Measurements from ENCODE around the gene TXNDC2. TPM values are rescaled to one million over a fixed set of nuclear protein-coding genes. Genes with fewer than 3 reads are reported as not detected.

TXNDC2 gene
- total and polyA plus RNA-seq, 2 of the 4 experiments (the other 2 are of a cell fraction): 0.18 TPM; not detected in 1

- no peak overlapping the region for H3K56ac ChIP-seq (ENCODE audit: extremely low read depth, insufficient read depth, low read length)
- H4K91ac ChIP-seq (ENCODE audit: insufficient read depth, low read depth, low read length): no peak overlapping the region
- DNase-seq (no peak), ATAC-seq (ENCODE audit: low read depth) (no peak)
- H3K4me2 ChIP-seq (ENCODE audit: low read depth, low read length): no peak overlapping the region
- no peak overlapping the region for H2AFZ ChIP-seq (replicated peaks; ENCODE audit: low read length, poor library complexity)
- peaks cover 16% of the 10 kb centered on the region for H3K9me1 ChIP-seq (ENCODE audit: insufficient read depth, low read length)
- peaks cover 0 to 47% of the 10 kb centered on the region in 2 experiments; a peak in 2 of 4 replicates for H3K79me1 ChIP-seq (ENCODE audit: low read depth in 1 of 2, low read length in 2 of 2)
- no peak overlapping the region for H2BK20ac ChIP-seq (ENCODE audit: low read depth, low read length)
- H2BK120ac ChIP-seq (ENCODE audit: low read depth, low read length): no peak overlapping the region
- dilution Hi-C loops (cut with HindIII; ENCODE audit: low sequenced_read_pairs, unreplicated experiment) (no loop called here), in situ Hi-C loops (cut with MboI; ENCODE audit: low sequenced_read_pairs) (loop anchor here (25.0 kb wide), 1 partner anchor 214 kb away; the partner anchor contains the start of gene RAB31), intact Hi-C loops (cut with micrococcal nuclease) (loop anchor here (5.0 kb wide), 1 partner anchor 334 kb away; no protein-coding TSS in a partner anchor)
- no peaks in the 10 kb centered on the region for H3K36me3 ChIP-seq (ENCODE audit: control insufficient read depth, insufficient read depth, low read length)
- ChIA-PET POLR2A (ENCODE audit: unreplicated experiment) (interaction anchor here (0.5 kb wide), 1 partner anchor 11 kb away, joined by 3 read pairs; no protein-coding TSS in a partner anchor), CTCF (no interaction called here)
- no peaks in the 10 kb centered on the region for H3K9me3 ChIP-seq (ENCODE audit: control insufficient read depth, insufficient read depth, low read length)
- no peak overlapping the region for H3K4ac ChIP-seq (ENCODE audit: low read depth, low read length)
- peaks cover 94% of the 10 kb centered on the region for H4K20me1 ChIP-seq (ENCODE audit: insufficient read depth, low read length)
- no peak overlapping the region for H4K5ac ChIP-seq (ENCODE audit: low read depth, low read length)
- peaks cover 5% of the 10 kb centered on the region for H3K4me1 ChIP-seq (ENCODE audit: control insufficient read depth, insufficient read depth, low read length)
- H2BK15ac ChIP-seq (ENCODE audit: low read depth, low read length): no peak overlapping the region
- no peak overlapping the region for H3K14ac ChIP-seq (replicated peaks; ENCODE audit: low read depth, low read length)
- H3K27me3 ChIP-seq (ENCODE audit: control insufficient read depth, insufficient read depth, low read length): no peaks in the 10 kb centered on the region
- BruUV-seq (replicated peaks): no TSS peak
- no peak overlapping the region for H3K9ac ChIP-seq (ENCODE audit: low read depth, low read length)
- no peak overlapping the region for H3K18ac ChIP-seq (ENCODE audit: low read depth, low read length)
- TF ChIP-seq CTCF (conservative IDR thresholded peaks at IDR 0.05; ENCODE audit: low read depth, low read length): no peak
- no peak overlapping the region for H4K8ac ChIP-seq (ENCODE audit: low read depth in 2 of 2, low read length in 2 of 2)
- H3K23ac ChIP-seq (ENCODE audit: low read depth, low read length): peak overlapping the region; percentile 23; the same call in 1 of the 2 replicates
- no peak overlapping the region for H3K27ac ChIP-seq (ENCODE audit: insufficient read depth, low read length)
- H2BK5ac ChIP-seq (ENCODE audit: low read depth, low read length, poor library complexity, severe bottlenecking): no peak overlapping the region
- H2AK5ac ChIP-seq (ENCODE audit: low read depth, low read length): no peak overlapping the region
- no peak overlapping the region for H3K4me3 ChIP-seq (ENCODE audit: insufficient read depth, low read depth, low read length)
- no CpG with 5 or more reads among the region's 2 CpGs for WGBS, 2 experiments (ENCODE audit: extremely low coverage in 2 of 2, insufficient read length in 1 of 2)
- no peak overlapping the region for H2AK9ac ChIP-seq (replicated peaks; ENCODE audit: low read depth, low read length, poor library complexity)
Measured at GRCh38 chr18:9926223-9926894, 40.6 kb downstream of the TXNDC2 start.
